Esophagus squamous epithelium (tissue), 4 donors: ENCODE results near the gene ADAMTS12.

ENCODE experiments used
- CTCF ChIP-seq, 6 experiments: fragments of 450-650 bp in 4 of 6; fragments of 200-600 bp in 2 of 6; sonication (generic) in 2 of 6; IDR thresholded peaks; one replicate each; pipeline ENCODE4 v1.5.1; 2016 to 2019; ENCODE audit warnings: antibody characterized with exemption in 6 of 6, mild to moderate bottlenecking in 4 of 6, moderate library complexity in 4 of 6
- POLR2A ChIP-seq, 4 donors: fragments of 450-650 bp; IDR thresholded peaks; one replicate each; pipeline ENCODE4 v1.6.1; 2017; ENCODE audit warnings: antibody characterized with exemption in 4 of 4, mild to moderate bottlenecking in 4 of 4, moderate library complexity in 3 of 4

GRCh38 chr5:33852319-33852718 lies 39.5 kb downstream of the ADAMTS12 start:
- TF ChIP-seq CTCF (IDR thresholded peaks at IDR 0.05) (no peak), POLR2A (IDR thresholded peaks at IDR 0.05) (no peak)
